H7 (cell line): Measurements from ENCODE around the gene PRKCE. TPM values are rescaled to one million over a fixed set of nuclear protein-coding genes. Genes with fewer than 3 reads are reported as not detected.
A peak's percentile ranks its signal among the peaks of the same experiment; 100 is the strongest.
"Not testable (repeated sequence)": the region's sequence is repeated elsewhere in the genome, so short reads cannot be mapped to it uniquely, and the experiment has no call there.

Source experiments
- DNase-seq: peaks from one replicate; pipeline ENCODE4 v3.0.0; 2012
- H3K27me3 ChIP-seq: 2 replicates; pipeline ENCODE4 v1.6.0; 2011; ENCODE audit warnings: mild to moderate bottlenecking, low read length; ENCODE audit not compliant: control insufficient read depth, insufficient read depth
- H3K36me3 ChIP-seq: replicated peaks from 2 replicates; pipeline ENCODE4 v1.5.1; 2011; ENCODE audit warnings: low read length; ENCODE audit not compliant: control insufficient read depth, insufficient read depth
- H3K4me3 ChIP-seq: 2 replicates; pipeline ENCODE4 v1.5.1; 2011; ENCODE audit warnings: low read depth, mild to moderate bottlenecking, control low read depth, low read length, moderate library complexity; ENCODE audit not compliant: insufficient read depth
- total RNA-seq: library from RNA; depleted of rRNA; stranded (reverse); fragments of >200 nt; shearing (Covaris generic); gene quantifications from 2 replicates; pipeline ENCODE4 v1.2.3, GENCODE V29; 2014

PRKCE gene
- total RNA-seq, 1 experiment from 2014 or later, result 1.2 TPM

DNA sequence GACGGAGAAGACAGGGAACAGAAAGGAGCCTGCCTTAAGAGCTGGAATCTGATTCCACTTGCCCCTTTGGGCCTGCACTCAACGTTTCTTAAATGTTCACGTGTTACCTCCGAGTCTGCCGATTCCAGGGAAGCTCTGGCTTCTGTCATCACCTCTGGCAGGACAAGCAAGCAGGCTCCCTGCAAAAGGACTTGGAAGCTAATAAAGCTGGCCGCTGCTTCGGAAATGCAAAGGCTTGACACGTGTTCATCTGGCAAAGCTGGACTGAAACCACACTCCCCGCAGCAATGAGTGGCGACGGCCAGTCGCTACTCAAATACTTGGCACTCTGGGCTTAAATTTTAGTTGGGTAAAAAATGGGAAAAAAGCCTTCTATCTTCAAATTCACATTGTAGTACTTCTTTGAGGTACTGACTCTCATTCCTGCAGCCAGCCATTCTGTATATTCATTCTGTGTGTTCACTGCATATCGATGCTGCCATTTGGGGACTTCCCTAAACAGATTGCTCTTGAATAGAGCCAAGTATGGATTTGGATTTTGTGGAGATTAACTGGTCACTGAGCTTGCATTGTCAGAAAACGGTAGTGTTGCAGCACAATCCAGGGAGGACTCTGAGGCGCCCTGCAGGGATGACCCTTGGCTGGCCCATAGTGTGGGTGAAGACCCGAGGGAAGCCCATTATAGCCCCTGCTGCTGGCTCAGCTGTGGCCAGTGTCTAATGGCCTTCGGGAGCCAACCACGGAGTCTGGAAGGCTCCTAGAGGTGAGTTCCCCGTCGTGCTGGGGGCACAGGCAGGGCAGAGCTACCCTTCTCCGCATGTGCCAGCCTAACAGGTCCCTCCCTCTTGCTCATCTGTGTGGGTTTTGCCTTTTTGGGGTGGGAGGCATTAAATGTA, 231.5 kb downstream of the PRKCE start:
- H3K27me3 ChIP-seq, result no peaks in the 10 kb centered on the region
- no peaks in the 10 kb centered on the region for H3K36me3 ChIP-seq
- H3K4me3 ChIP-seq, result no peak overlapping the region
- DNase-seq, result no peak

DNA sequence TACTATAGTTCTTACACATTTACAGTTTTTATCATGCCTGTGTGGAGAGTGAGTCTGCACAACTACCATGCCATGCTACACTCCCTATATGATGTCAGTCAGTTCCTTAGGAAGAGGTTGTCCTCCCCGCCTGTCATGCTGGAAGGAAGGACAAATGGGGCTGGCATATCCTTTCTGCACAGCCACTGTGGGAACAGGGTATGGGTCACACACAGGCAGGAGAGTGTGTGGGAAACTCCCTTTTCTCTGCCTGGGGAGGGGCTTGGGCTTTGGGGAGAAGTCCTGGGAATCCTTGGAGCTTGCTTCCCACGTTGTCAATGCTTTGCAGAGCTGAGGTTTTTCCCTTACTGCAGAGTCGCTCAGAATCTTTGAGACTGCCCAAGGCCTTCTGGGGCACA, 232.1 kb downstream of the PRKCE start:
- no peak for DNase-seq

DNA sequence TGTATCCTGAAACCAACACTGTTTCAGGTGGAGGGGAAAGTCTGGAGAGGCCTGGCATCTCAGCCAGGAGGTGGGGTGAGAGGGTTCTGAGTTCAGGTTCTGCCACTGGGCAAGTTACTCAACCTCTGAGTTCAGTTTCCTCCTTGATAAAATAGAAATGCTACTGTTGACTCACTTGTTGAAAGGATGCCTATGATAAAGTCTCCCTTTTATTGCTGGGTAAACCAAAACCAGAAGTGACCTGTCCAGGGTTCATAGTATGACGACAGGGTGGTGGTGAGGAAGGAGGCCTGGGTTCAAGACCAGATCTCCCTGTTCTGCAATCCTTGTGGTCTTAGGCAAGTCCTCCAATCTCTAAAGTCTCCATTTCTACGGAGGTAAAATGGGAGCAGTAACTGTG, 232.7 kb downstream of the PRKCE start:
- H3K36me3 ChIP-seq, result no peaks in the 10 kb centered on the region
- no peaks in the 10 kb centered on the region for H3K27me3 ChIP-seq
- DNase-seq, result no peak
- no peak overlapping the region for H3K4me3 ChIP-seq

More for the DNA sequence above, 232.1 kb downstream of the PRKCE start:
- Histone ChIP-seq H3K36me3 (no peaks in the 10 kb centered on the region), H3K27me3 (no peaks in the 10 kb centered on the region), H3K4me3 (no peak overlapping the region)

DNA sequence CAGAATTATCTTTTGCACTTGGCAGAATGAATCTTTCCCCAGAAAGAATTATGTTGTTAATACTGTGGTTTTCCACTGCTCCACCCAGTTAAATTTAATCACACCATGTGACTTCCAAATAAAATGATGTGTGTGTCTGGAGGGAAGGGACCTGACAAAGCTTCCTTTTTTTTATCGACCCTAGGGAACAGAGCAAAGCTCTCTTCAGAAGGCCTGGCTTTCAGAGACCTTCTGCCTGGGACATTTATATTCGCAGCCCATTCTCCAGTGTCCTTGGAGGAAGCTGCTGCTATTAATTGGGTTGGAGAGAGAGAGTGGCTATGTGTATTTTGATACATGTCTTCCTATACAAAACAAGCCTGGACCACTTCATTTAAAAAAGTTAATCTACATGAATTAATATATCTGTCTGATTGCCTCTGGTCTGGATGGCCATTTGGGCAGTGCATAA, 233.7 kb downstream of the PRKCE start:
- no peaks in the 10 kb centered on the region for H3K27me3 ChIP-seq
- no peak for DNase-seq
- no peak overlapping the region for H3K4me3 ChIP-seq
- H3K36me3 ChIP-seq, result no peaks in the 10 kb centered on the region

DNA sequence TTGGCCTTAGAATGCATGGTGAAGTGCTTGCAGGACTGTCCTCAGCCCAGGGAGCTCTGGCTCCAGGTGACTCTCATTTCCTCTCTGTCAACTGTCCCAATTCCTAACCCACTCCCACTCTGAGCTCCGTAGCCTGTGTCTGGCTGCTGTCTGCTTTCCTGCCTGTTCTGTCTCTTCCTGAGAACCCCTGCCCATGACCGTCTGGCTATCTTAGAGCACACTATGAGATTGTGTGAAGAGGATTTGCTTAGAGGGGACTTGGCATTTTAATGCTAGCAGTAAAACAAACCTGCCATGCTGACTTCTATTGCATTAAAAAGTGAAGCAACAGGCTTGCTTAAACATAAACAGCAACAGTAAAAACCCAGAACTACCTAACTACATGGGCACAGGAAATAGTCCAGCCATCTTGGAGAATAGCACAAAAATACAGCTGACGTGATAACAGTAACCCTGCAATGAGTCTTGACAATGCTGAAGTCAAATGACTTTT, 234.7 kb downstream of the PRKCE start:
- H3K36me3 ChIP-seq, result no peaks in the 10 kb centered on the region
- H3K27me3 ChIP-seq, result no peaks in the 10 kb centered on the region
- no peak overlapping the region for H3K4me3 ChIP-seq
- no peak for DNase-seq

DNA sequence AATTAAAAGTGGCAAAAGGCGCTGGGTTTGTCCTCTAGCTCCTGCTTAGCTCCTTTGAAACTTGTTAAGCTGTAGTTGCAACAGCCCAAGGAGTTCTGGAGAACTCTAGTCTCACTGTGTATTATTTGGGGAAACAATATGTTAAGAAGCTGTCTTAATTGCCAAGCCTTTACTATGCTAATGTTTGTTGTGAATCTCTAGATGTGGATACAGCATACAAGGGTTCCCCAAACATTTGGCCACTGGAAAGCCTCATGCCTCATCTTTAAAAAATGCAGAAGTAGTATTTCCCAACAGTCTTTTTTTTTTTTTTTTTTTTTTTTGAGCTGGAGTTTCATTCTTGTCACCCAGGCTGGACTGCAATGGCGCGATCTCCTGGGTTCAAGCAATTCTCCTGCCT, 236.7 kb downstream of the PRKCE start:
- Histone ChIP-seq H3K27me3 (no peaks in the 10 kb centered on the region), H3K36me3 (no peaks in the 10 kb centered on the region), H3K4me3 (no peak overlapping the region)
- DNase-seq, result no peak

DNA sequence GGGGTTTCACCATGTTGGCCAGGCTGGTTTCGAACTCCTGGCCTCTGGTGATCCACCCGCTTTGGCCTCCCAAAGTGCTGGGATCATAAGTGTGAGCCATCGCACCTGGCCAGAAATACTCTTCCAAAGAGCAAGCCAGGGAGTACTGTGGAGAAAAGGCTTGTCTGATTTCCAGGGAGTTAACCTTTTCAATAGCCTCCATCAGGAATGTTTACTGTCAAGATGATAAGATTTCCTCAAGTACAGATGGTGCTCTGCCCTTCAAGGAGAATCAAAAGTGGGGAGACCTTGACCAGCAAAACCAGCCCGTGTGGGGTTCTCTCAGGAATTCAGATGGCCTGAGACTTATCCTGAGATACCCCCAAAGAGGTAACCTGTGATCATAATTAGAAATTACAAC, 237.2 kb downstream of the PRKCE start:
- Histone ChIP-seq H3K4me3 (no peak overlapping the region), H3K27me3 (no peaks in the 10 kb centered on the region), H3K36me3 (no peaks in the 10 kb centered on the region)
- no peak for DNase-seq

DNA sequence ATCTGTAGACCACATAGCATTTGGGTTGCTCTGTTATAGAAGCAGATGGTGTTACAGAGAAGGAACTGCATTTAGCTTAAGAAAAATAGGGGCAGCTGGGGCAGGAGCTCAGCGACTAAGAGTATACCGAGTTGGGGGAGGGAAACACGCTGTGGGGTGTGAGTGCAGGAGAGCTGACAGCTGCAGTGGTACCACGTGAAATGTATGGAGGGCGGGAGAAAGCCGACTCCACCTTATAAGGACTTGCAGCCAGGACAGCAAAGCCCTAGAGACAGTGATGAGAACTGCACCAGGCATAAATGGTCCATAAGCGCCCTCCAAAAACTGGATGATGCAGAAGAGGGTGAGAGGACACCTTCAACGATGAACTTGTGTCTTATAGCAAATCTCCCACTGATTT, 237.6 kb downstream of the PRKCE start:
- no peak overlapping the region for H3K4me3 ChIP-seq
- H3K36me3 ChIP-seq, result no peaks in the 10 kb centered on the region
- peak; percentile 63 for DNase-seq
- H3K27me3 ChIP-seq, result no peaks in the 10 kb centered on the region

DNA sequence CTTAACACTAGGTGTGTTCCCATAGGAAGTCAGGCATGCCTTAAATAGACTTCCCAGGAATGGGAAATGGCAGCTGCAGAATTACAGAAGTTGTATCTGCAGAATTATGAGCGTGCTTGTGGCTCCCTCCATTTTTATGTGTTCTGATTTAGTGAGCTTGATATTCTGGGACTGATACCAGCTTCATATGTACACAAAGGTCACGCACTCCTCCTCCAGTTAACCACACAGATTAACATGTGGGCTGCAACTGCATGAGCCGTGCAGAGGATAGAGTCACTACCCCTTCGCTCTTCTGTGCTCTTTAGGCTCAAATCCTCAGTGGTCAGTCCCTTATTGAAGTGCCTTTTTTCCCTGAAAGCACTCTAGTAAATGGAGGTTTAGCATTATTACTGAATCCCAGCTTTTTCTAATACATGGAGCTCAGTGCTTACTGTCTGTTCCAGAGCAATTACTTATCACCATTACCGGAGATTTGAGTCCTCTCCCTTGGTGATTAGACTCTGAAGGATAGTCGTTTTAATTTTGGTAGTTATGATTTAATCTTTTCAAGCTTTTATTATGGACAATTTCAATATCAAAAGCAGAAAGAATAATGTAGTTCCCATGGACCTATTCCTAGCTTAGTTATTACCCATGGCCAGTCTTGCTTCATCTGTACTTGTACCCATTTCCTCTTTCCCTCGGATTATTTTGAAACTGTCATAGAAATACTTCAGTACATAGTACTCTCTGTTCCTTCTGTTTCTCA, 238.3 kb downstream of the PRKCE start:
- no peaks in the 10 kb centered on the region for H3K36me3 ChIP-seq
- no peaks in the 10 kb centered on the region for H3K27me3 ChIP-seq
- H3K4me3 ChIP-seq, result no peak overlapping the region
- DNase-seq, result no peak

DNA sequence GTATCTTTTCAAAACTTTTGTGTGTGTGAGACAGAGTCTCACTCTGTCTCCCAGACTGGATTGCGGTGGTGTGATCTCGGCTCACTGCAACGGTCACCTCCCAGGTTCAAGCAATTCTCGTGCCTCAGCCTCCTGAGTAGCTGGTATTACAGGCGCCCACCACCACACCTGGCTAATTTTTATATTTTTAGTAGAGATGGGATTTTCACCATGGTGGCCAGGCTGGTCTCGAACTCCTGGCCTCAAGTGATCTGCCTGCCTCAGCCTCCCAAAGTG, 238.8 kb downstream of the PRKCE start:
- not testable (repeated sequence) for H3K27me3 ChIP-seq, DNase-seq, H3K4me3 ChIP-seq, H3K36me3 ChIP-seq

DNA sequence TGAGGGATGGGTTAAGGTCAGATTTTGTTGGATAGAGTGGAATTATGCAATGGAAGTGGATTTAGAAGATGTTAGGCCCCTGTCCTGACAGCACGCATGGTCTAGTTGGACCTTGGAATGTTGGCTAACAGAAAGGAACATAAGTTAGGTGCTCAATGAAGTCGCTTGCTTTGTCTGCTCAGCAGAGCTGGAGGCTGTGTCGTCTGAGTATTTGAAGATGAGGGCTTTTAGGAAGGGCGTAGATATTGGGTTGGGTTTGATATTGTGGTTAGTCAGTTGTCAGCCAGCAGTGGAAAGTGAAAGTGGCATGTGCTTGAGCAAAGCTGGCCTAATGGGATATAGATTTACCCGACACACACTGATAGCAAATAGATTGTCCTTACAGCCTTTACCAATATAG, 239.3 kb downstream of the PRKCE start:
- no peaks in the 10 kb centered on the region for H3K27me3 ChIP-seq
- no peak for DNase-seq
- H3K4me3 ChIP-seq, result no peak overlapping the region
- no peaks in the 10 kb centered on the region for H3K36me3 ChIP-seq

DNA sequence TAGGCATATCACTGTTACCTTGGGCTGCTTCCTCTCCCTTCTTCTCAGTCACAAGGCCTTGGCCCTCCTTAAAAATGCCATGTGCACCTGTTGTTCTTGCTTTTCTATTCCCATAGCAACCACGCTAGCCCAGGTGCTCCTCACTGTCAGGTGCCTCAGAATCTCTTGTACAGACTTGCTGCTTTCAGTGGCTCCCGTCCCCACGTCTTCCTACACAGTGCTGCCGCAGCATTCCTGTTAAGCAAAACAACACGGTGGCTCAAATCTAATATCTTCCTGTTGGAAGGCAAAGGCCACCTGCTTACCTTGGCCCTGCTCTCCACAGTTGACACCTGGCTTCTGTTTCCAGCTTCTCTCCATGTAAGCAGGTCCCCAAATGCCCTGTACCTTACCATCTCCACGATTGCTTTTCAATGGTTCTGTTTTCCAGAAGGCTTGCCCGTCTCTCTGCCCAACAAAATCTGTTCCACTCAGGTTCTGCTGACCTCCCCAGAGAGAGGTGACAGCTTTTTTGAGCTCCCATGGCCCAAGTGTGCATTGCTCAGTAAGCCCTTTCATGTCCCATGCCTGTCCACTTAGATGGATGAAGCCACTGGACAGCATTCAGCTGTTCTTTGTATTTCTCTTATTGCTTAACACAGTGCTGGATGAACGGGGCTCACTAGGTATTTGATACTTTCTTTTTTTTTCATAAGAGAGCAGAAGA, 240.4 kb downstream of the PRKCE start:
- H3K4me3 ChIP-seq, result no peak overlapping the region
- no peaks in the 10 kb centered on the region for H3K36me3 ChIP-seq

DNA sequence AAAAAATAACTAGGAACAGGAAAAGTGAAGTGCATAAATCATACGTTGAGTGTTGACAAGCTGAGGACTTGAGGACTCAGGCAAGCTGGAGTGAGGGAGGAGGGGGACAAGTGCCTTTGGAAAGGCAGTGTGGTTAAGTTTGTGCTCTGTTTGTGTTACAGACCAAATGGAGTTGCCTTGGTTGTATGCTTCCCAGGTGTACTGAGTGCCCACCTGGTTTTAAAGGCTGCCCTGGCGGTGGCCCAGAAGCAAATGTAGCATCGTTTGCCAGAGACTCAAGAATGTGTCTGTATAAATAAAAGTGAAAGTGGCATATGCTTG, 240.9 kb downstream of the PRKCE start:
- no peaks in the 10 kb centered on the region for H3K27me3 ChIP-seq
- no peak overlapping the region for H3K4me3 ChIP-seq
- no peaks in the 10 kb centered on the region for H3K36me3 ChIP-seq
- DNase-seq, result no peak

More for the DNA sequence above, 240.4 kb downstream of the PRKCE start:
- DNase-seq, result no peak
- H3K27me3 ChIP-seq, result no peaks in the 10 kb centered on the region

DNA sequence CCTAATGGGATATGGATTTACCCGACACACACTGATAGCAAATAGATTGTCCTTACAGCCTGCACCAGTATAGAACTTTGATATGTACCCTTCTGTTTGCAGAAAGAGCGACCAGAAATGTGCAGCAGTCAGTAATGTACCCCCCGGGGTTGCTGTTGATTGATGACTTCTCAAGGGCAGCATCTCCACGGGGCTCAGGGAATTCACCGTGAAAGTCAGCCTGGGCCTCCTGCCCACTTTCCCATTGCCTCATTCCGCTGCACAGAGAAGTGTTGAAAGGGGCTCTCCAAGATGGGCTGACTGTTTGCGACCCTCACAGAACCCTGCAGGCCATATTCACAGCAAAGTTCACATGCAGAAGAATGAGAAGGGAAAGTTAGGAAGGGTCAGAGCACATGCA, 241.3 kb downstream of the PRKCE start:
- Histone ChIP-seq H3K36me3 (no peaks in the 10 kb centered on the region), H3K27me3 (no peaks in the 10 kb centered on the region), H3K4me3 (no peak overlapping the region)
- DNase-seq, result no peak

DNA sequence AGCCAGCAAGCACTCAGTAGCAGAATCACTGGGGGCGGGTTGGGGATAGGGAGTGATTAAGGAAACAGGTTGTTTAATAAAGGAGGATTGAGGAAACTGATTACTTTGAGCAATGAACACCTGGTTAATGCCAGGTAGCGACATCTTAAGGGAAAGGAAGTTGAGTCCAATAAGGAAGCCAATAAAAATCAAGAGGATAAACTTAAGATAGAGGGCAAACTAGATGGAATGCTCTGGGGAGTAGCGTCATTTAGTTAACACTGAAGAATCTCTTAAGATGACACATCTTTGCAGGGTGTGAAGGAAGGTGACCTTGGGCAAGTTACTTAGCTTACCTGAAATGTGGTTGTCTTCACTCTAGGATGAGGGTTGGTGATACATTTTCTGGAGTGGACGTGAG, 242.7 kb downstream of the PRKCE start:
- H3K36me3 ChIP-seq, result no peaks in the 10 kb centered on the region
- no peak for DNase-seq
- H3K27me3 ChIP-seq, result no peaks in the 10 kb centered on the region
- no peak overlapping the region for H3K4me3 ChIP-seq
